IPS-NIHi7 (cell line): ENCODE measurements around the gene MAP1S.
"Not testable (repeated sequence)": the region's sequence is repeated elsewhere in the genome, so short reads cannot be mapped to it uniquely, and the experiment has no call there.

ENCODE experiments used
- DNase-seq: peaks from one replicate; pipeline ENCODE4 v3.0.0; 2012; ENCODE audit warnings: mixed read lengths; ENCODE audit errors: extremely low spot score

The MAP1S gene

DNA sequence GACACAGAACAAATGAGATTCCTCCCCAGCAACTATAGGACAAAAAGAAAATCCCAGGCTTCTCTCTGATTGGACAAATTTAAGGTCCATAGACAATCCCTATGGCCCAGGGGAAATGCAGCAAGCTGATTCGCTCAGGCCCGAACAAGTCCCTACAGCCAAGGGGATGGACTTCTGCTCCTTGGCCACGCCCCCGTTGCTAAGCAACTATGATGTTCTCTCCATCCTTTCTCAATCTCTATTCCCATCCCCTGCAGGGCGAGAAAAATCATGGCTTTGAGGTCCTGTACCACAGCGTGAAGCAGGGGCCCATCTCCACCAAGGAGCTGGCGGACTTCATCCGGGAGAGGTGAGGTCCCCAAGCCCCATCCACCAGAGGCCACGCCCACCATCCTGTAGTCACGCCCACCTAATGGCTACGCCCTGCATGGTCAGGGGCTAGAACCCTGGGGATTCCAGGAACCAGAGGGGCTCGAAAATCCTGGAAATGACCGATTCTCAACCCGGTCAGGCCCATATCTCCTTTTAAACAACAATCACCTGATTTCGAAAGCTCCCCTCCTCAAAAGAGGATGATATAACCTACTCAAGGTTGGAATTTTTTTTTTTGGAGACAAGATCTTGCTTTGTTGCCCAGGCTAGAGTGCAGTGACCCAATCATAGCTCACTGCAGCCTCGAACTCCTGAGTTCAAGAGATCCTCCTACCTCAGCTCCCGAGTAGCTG is 43.4 kb downstream of the MAP1S start:
- DNase-seq: peak; percentile 89

DNA sequence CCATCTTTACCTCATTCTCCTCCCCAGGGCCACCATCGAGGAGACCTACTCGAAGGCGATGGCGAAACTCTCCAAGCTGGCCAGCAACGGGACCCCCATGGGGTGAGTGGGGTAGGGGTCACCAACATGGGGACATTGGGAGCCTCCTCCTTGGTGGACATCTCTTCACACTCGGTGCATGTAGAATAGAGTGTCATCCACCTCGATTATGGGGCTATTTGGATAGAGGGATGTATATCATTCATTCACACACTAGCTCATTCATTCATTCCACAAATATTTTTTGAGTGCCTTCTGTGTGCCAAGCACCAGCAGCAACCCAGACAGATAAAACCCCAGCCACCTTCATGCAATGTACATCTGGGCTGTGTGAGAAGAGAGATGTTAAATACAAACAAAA is 45.1 kb downstream of the MAP1S start:
- DNase-seq: no peak

- DNase-seq: no peak
These were observed 45.9 kb downstream of the MAP1S start for GRCh38 chr19:17765069-17765618.

DNA sequence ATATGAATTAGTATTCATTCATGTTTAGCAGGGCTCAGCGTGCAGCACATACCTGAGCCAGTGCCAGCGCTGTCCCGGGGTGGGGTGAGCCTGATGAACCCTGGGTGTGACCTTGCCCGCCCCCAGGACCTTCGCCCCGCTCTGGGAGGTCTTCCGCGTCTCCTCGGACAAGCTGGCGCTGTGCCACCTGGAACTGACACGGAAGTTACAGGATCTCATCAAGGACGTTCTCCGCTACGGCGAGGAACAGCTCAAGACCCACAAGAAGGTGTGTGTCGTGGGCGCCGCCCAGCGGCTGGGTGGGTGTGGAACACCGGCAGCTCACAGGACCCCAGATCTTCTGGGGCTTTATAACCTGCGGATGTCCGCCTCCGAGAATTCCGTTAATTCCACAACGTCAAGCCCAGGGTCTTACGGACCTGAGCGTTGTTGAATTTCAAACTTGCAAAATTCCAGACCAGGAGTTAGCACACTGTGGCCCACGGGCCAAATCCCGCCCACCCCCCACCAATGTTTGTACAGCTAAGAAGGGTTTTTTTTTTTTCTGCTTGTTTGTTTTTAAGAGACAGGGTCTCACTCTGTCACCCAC is 47.4 kb downstream of the MAP1S start:
- DNase-seq: peak; percentile 83

- no peak for DNase-seq
These were observed 48.3 kb downstream of the MAP1S start for GRCh38 chr19:17767559-17767958.

DNA sequence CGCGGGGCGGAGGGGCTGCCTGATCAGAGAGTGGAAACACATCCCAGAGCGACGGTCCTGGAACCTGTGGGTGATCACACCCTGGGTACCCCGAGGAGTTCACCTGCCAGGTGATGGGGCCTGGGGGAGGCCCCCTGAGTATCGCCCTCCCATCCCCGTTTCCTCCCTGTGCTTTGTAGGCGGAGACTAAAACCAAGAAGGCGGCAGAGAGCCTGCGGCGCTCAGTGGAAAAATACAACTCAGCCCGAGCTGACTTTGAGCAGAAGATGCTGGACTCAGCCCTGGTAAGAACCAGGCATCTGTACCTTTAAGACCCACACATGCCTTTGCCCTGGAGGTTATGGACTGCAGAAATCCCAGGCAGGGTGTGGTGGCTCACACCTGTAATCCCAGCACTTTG is 51.3 kb downstream of the MAP1S start:
- DNase-seq: no peak

GRCh38 chr19:17772172-17772571 is 52.9 kb downstream of the MAP1S start:
- DNase-seq: no peak

- peak; percentile 63 for DNase-seq
These were observed 56.1 kb downstream of the MAP1S start for GRCh38 chr19:17775245-17775927.

GRCh38 chr19:17775991-17776803 is 56.9 kb downstream of the MAP1S start:
- DNase-seq: no peak

DNA sequence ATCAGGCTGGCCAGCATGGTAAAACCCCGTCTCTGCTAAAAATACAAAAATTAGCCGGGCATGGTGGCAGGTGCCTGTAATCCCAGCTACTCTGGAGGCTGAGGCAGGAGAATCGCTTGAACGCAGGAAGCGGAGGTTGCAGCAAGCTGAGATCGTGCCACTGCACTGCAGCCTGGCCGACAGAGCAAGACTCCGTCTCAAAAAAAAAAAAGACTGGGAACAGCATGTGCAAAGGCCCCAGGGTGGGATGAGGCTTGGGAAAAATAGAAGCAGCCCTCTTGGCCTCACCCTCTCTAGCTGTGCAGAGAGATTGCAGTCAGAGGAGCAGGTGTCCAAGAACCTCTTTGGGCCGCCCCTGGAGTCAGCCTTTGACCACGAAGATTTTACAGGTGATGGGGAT is 58.6 kb downstream of the MAP1S start:
- not testable (repeated sequence) for DNase-seq

DNA sequence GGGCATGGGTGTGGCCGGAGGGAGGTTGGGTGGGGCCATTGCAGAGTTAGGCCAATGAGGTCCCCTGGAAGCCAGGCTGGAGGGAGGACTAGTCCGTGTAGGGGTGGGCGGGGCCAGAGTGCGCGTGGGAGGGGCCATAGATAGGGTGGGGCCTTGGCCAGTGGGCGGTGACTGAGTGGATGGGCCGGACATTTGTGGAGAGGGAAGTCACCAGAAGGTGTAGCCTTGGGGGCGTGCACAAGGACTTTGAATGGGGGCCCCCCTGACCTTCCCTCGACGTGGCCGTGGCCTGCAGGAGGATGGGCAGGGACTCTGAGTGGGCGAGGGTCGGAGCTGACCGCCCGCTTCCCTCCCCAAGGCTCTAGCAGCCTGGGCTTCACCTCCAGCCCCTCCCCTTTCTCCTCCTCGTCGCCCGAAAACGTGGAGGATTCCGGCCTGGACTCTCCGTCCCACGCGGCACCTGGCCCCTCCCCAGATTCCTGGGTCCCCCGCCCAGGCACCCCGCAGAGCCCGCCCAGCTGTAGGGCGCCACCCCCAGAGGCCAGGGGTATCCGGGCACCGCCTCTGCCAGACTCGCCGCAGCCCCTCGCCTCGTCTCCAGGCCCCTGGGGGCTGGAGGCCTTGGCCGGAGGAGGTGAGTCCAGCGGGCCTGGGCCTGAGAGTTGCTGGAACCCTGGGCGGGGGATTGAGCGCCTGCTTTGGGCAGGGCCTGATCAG is 59.1 kb downstream of the MAP1S start:
- peak; percentile 91 for DNase-seq

DNA sequence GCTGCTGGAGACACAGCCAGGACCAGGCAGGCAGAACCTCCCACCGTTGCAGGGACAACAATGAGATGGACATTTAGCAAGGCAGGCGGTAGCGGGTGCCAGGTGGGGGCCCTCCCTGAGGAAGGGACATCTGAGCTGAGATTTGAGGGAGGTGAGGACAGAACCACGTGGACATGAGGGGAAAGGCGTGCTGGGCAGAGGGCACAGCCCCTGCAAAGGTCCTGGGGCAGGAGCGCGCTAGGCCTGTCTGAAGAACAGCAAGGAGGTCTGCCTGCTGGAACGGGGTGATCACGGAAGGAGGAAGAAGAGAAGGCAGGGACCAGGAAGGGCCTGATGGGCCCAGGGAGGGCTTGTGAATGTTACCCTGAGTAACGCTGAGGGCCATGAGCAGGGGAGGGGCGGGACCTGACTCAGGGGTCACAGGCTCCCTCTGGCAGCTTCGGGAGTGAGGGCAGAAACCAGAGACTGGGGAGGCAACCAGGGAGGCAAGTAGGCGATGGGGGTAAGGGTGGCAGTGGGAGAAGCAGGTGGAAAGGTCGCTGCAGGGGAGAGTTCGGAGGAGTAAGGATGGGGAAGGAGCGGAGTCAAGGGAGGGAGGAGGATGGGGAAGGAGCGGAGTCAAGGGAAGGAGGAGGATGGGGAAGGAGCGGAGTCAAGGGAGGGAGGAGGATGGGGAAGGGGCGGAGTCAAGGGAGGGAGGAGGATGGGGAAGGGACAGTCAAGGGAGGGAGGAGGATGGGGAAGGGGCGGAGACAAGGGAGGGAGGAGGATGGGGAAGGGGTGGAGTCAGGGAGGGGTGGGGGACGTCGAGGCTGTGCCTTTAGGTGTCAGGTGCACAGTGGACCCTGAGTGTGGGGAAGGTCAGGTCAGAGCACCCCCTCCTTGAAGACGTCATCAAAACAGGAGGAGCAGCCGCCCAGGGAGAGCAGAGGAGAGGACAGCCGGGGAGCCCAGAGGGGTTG is 60.0 kb downstream of the MAP1S start:
- peak; percentile 80 for DNase-seq

DNA sequence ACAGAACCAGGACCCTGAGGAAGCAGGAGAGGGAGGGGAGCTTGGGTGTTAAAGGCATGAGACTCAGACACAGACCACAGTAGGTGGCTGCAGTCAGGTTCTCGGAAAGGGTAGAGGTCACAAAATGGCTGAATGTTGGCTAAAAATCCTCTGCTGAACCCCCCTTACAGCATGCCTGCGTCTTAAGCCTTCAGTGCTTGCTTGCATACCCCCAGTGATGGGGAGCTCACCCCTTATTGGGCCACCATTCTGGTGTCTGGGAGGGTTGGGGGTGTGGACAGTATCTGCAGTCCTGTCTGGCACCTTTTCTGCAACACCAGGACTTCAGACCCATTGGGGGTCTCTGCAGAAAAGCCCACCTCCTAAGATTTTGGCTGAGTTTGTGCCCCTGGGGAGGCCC is 61.5 kb downstream of the MAP1S start:
- no peak for DNase-seq

- not testable (repeated sequence) for DNase-seq
These were observed 64.4 kb downstream of the MAP1S start for GRCh38 chr19:17783721-17784120.
